KOPT-K1 (cell line): Measurements from ENCODE around the gene LELP1.
"Not testable (repeated sequence)": the region's sequence is repeated elsewhere in the genome, so short reads cannot be mapped to it uniquely, and the experiment has no call there.

Source experiments
- H3K27ac ChIP-seq: fragments of 200-600 bp; sonication (generic); 2 replicates; pipeline ENCODE4 v1.5.1; 2016; ENCODE audit warnings: antibody characterized with exemption, mild to moderate bottlenecking, low read depth, low read length; ENCODE audit not compliant: poor library complexity, severe bottlenecking
- H3K36me3 ChIP-seq: fragments of 200-600 bp; sonication (generic); 2 replicates; pipeline ENCODE4 v1.5.1; 2017; ENCODE audit warnings: antibody characterized with exemption, mild to moderate bottlenecking, low read length, moderate library complexity; ENCODE audit not compliant: insufficient read depth
- H3K9me3 ChIP-seq: fragments of 200-600 bp; sonication (generic); 2 replicates; pipeline ENCODE4 v1.5.1; 2017; ENCODE audit warnings: antibody characterized with exemption, low read length, mild to moderate bottlenecking; ENCODE audit not compliant: insufficient read depth, poor library complexity, severe bottlenecking

Gene LELP1

DNA sequence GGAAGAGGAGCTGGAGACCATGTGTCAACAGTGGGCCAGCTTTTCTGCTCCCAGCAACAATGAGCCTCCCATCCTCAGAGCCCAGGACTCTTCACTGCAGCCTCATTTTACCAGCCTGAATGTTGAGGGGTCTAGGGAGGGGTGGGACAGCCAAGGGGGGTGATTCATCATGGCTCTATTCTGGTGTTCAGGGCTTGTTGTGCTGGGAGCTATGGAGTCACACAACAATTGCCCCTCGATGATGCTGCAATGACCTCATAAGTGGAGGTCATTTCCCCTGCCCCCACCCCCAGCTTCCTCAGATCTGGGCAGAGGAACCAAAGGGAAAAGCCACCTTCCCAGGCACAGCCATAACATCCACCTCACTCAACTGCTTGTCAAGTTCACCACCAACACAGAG is at the start of gene LELP1:
LELP1 (plus strand) TSS at position 301 of the 400 bp plus-strand sequence. CDS start 1,278 bp downstream, outside the sequence.
- H3K9me3 ChIP-seq: no peaks in the 10 kb centered on the region
- no peak within 1 kb of the TSS for H3K27ac ChIP-seq
- no peaks in the 10 kb centered on the region for H3K36me3 ChIP-seq

DNA sequence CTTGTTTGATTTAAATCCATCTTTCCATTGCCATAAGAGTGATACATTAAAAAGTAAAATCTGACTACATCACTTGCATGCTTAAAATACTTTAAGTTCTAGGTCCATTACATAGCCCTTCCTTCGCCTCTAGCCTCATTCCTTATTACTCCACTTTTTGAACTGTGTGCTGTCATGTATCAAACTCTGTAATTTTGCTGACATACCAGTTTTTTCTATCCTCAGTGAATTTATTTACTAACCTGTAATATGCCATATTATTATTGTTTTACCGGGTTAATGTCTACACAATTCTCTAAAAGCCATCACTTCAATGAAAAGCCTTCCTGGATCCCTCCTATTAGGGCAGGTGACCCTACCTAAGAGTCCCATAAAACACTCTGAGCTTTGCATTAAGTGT is 47.7 kb upstream of the LELP1 start:
- no peak overlapping the region for H3K27ac ChIP-seq
- H3K36me3 ChIP-seq: no peaks in the 10 kb centered on the region
- peaks cover 20% of the 10 kb centered on the region for H3K9me3 ChIP-seq

DNA sequence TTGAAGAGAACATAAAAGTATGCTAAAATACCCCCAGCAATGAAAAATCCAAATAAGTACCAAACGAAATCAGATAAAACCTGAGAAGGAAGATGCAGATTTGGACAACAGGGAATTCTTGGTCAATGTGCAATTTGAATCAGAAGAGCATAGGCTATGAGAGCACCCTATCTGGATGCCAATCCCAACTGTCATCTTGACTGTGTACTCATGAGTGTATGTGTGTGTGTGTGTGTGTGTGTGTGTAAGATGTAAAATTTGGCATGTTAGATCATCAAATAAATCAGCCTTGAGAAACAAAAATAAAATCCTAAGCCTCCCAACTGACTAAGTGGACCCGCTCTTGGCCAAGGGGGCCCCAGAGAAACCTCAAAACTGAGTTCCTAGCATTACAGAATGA is 34.5 kb upstream of the LELP1 start:
- Histone ChIP-seq H3K36me3 (no peaks in the 10 kb centered on the region), H3K27ac (no peak overlapping the region), H3K9me3 (no peaks in the 10 kb centered on the region)

DNA sequence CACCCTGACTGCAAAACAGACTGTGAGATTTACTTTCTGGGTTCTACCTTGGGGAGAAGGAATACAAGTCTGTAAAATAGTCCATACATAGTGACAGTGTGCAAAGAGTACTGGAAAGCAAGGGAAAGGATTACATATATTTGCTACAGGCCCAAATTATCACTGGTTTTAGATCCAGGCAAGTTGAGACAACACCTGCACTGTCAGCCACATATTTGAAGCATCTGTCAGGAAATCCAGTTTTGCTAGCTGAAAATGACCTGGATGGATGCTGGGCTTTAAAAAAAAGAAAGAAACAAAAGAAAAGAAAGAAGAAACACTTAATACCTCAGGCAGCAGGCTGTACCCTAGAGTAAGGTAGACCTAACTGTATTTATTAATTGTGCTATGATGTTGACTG is 28.6 kb upstream of the LELP1 start:
- H3K9me3 ChIP-seq: no peaks in the 10 kb centered on the region
- H3K36me3 ChIP-seq: no peaks in the 10 kb centered on the region
- H3K27ac ChIP-seq: no peak overlapping the region

DNA sequence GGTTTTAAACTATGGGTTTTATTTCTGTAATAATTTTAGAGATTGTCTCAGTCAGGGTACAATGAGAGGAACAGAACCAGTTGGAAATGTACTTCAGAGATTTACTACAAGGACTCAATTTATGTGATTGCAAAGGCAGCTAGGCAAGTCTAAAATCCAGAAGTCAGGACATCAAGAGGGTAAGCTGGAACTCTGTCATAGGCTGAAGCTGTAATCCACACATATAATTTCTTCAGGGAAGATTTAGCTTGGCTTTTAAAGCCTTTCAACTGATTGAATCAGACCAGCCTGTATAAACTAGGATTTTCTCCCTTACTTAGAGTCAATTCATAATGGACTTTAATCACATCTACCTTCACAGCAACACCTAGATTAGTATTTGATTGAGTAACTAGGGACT is 24.3 kb upstream of the LELP1 start:
- Histone ChIP-seq H3K9me3 (no peaks in the 10 kb centered on the region), H3K27ac (no peak overlapping the region), H3K36me3 (no peaks in the 10 kb centered on the region)

DNA sequence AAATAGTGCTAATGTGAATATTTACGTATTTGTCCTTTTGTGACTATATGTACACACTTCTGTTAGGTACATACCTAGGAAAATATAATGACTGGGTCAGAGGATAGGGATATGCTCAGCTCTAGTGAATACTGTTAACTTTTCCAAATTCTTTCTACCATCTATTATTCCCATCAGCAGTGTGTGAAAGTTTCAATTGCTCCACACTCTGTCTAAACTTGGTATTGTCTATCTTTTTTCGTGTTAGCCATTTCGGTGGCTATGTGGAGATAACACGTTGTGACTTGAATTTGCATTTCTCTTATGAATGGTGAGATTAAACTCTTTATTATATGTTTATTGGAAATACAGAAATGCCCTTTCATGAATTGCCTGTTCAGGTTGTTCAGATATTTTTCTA is 22.7 kb upstream of the LELP1 start:
- H3K9me3 ChIP-seq: no peaks in the 10 kb centered on the region
- no peak overlapping the region for H3K27ac ChIP-seq
- no peaks in the 10 kb centered on the region for H3K36me3 ChIP-seq

DNA sequence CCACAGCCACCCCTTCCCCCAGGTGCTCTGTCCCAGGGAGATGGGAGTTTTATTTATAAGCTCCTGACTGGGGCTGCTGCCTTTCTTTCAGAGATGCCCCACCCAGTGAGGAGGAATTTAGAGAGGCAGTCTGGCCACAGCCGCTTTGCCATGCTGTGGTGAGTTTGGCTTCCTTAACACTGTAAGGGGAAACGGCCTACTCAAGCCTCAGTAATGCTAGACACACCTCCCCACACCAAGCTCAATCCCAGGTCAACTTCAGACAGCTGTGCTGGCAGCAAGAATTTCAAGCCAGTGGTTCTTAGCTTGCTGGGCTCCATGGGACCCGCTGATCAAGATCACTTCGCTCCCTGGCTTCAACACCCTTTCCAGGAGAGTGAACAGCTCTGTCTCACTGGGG is 14.9 kb upstream of the LELP1 start:
- H3K27ac ChIP-seq, H3K36me3 ChIP-seq, H3K9me3 ChIP-seq: not testable (repeated sequence)

DNA sequence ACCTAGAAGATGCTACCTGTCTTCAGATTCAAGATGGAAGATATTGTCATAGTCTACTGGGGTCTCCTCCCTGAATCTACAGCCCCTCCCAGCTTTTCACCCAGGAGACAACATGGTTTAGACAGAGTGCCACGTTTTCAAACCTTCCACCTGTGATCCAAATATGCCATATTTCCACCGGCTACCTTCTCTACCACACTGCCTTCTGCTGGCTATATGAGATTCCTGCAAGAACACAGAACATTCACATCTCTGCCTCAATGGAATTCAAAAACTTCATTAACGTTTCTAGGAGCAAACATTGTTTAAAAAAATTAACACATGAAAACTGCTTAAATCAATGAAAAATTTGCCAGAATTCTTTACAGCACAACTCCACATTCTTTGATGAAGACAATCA is 12.9 kb upstream of the LELP1 start:
- Histone ChIP-seq H3K9me3 (peaks cover 6% of the 10 kb centered on the region), H3K36me3 (no peaks in the 10 kb centered on the region), H3K27ac (no peak overlapping the region)

DNA sequence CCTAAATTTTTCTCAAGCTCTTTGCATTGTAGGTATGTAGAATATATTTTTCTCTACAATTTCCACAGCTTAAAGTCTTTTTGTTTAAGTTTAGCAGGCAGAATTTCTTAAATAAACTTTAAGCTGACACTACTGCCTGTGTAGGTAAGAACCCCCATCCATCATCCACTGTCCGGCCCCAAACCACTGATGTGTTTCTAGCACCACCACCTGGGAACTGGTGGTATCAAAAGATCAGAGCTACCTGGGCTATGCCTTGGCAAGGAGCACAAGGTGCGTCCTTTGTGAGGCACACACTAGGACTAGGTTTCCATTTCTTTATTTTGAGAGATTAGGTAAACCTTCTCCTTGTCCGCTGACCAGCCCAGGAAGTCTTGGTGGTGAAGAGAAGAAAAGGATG is 10.5 kb upstream of the LELP1 start:
- Histone ChIP-seq H3K27ac (no peak overlapping the region), H3K36me3 (no peaks in the 10 kb centered on the region), H3K9me3 (no peaks in the 10 kb centered on the region)

DNA sequence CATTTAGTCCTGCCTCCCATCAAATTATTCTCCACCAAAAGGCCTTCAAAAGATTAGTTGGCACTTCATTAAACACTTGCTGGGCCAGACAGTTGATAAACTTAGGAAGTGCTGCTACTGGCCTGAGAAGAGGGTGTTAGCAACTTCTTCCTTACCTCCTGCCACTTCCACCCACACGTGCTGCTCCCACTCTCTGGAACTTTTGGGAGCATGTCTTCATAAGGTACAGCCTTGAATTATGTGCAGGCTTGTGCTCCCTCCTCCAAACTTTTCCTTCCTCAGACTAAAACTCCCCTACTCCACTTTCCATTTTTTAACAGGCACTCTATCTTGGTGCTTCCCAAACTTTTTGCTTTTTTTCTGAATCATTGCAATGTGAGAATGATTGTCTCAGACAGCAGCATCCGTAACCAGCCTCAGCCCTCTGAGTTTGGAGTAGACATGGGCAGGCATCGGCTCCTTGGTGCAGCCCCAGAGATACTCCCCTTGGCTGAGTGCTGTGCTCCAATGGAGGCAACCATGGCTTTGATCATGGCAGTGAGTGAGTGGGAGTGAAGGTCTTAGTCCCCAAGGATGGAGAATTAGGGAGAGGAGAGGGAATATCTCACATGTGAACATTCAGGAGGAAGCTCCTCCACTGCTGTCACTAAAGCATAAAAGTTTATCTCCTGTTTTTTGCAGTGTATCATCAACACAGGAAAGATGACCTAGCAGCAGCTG is 8.7 kb upstream of the LELP1 start:
- H3K27ac ChIP-seq: no peak overlapping the region
- no peaks in the 10 kb centered on the region for H3K9me3 ChIP-seq
- H3K36me3 ChIP-seq: no peaks in the 10 kb centered on the region

DNA sequence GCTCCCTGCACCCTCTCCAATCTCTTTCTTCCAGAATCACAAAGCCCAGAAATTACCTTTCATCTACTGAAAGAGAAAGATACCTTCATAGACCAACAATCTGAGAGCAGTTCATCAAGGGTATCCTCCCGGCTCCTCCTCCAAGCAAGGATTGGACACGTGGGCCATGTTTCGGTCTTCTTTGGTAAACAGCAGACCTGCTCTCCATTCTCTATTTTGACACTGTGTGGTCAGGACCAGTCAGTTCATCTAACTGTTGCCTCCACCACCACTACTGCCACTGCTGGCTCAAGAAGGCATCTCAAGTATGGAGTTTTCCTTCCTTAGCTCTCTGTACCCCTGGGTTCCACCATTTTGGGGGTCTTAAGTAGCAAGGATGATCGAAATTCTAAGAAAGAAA is 8.0 kb upstream of the LELP1 start:
- no peaks in the 10 kb centered on the region for H3K9me3 ChIP-seq
- H3K27ac ChIP-seq: no peak overlapping the region
- no peaks in the 10 kb centered on the region for H3K36me3 ChIP-seq

DNA sequence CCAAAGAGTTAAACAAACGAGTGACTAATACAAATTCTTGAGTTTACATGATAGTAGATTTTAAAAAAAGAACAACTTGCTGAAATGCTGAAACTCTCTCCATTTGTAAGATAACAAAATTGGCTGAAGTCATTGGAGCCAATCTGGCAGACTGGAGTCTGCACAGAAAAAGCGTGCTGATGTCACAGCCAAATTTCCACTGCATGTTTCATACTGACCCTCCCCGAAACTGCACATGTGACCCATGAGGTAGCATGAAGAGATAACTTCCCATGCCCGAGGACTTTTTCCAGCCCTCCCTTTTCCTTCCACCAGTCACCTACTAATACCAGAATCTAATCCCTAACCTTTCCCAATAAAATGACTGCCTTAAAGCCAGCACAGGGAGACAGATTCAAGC is 1.2 kb upstream of the LELP1 start:
- no peaks in the 10 kb centered on the region for H3K9me3 ChIP-seq
- no peak overlapping the region for H3K27ac ChIP-seq
- no peaks in the 10 kb centered on the region for H3K36me3 ChIP-seq

DNA sequence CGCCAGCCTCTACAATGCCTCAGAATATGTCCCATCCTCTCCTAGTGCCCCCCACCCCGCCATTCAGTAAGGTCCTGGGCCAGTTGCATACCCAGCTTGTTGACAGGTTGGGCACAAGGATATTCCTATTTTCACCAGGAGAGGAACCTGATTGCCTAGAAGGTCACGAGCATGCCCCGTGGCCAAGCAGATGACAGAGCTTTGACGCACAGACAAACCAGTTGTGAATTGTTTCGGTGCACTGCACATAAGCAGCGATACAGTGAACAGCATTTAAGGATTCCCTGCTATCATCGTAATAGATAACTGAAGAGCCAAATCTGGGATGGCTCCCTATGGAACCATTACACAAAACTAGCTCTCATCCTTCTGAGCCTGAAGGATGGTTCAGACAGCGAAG is 3.4 kb downstream of the LELP1 start:
- no peaks in the 10 kb centered on the region for H3K36me3 ChIP-seq
- H3K9me3 ChIP-seq: no peaks in the 10 kb centered on the region
- H3K27ac ChIP-seq: no peak overlapping the region

DNA sequence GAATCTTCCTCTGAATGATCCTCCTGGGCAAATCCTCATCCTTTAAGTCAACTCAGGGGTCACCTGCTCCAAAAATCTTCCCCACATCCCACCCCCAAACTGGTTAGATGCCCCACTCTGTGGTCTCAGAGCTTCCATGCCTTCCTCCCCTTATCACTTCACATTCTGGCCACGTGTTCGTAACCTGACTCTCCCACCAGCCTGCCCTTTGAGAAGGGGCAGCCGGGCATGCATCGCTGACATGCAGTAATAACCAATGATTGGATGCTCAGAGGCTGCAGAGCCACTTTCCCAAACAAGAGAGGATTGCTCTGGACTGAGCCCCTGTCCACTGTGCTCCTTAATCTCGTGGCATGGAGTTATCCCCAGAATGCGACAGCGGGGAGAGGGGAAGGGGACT is 7.0 kb downstream of the LELP1 start:
- H3K27ac ChIP-seq: no peak overlapping the region
- H3K9me3 ChIP-seq: no peaks in the 10 kb centered on the region
- H3K36me3 ChIP-seq: no peaks in the 10 kb centered on the region

DNA sequence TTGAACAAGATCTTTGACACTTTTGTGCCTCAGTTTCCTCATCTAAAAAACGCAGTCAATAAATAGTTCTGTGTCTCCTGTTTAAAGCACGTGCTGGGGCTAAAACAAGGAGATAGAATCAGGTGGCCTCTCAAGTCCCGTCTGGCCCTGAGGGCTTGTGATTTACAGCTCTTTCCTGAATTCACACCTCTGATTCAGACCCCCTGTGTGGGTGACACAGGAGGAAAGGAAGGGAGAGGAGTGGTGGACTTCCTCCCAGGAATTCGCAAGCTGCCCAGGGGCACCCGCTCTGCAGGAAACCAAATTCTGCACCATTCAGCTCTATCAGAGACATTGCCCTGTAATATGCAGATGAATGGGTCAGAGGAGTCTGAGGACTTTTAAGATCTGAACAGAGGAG is 9.0 kb downstream of the LELP1 start:
- no peaks in the 10 kb centered on the region for H3K36me3 ChIP-seq
- no peaks in the 10 kb centered on the region for H3K9me3 ChIP-seq
- no peak overlapping the region for H3K27ac ChIP-seq

DNA sequence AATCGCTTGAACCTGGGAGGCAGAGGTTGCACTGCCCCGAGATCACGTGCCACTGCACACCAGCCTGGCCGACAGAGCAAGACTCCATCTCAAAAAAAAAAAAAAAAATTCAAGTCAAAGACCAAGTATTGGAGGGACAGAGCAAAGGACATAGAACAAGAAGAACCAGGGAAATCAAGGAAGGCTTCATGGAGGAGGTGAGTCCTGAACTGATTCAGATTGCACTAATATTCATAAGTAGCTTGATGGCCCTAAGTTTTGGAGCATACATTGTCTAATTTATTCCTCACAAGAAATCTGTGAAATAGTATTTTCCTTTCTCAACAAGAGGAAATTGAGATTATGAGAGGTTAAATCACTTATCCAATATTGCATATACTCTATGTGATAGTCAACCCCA is 10.3 kb downstream of the LELP1 start:
- no peaks in the 10 kb centered on the region for H3K36me3 ChIP-seq
- no peak overlapping the region for H3K27ac ChIP-seq
- no peaks in the 10 kb centered on the region for H3K9me3 ChIP-seq
